HL-60 (cell line): ENCODE data around the gene ATP13A3.

Source experiments
- CTCF ChIP-seq: IDR thresholded peaks from one replicate; pipeline ENCODE4 v1.5.1; 2011; ENCODE audit warnings: low read length, control low read depth, inconsistent platforms; ENCODE audit not compliant: insufficient read depth
- POLR2AphosphoS5 ChIP-seq: IDR thresholded peaks from 2 replicates; pipeline ENCODE4 v1.6.1; 2012; ENCODE audit warnings: low read depth
- REST ChIP-seq: IDR thresholded peaks from 2 replicates; pipeline ENCODE4 v1.6.1; 2012; ENCODE audit warnings: low read depth; ENCODE audit not compliant: insufficient replicate concordance
- SPI1 ChIP-seq: IDR thresholded peaks from 2 replicates; pipeline ENCODE4 v1.6.1; 2012; ENCODE audit warnings: low read depth, mild to moderate bottlenecking, borderline replicate concordance

GRCh38 chr3:194496217-194496919 lies 9.6 kb upstream of the ATP13A3 start:
- TF ChIP-seq POLR2AphosphoS5 (no peak), CTCF (no peak), SPI1 (no peak), REST (no peak)
